ENCODE measurements around the gene ISCU. TPM values are rescaled to one million over a fixed set of nuclear protein-coding genes. Genes with fewer than 3 reads are reported as not detected.

The ISCU gene
- total RNA-seq, 4 donors from 2014 or later = 207 to 257 (median 242) TPM

GRCh38 chr12:108565146-108565545 is 2.8 kb downstream of the ISCU start:
- 72% methylated on average over 3 of the region's 3 CpGs for WGBS

GRCh38 chr12:108565976-108566375 is 3.6 kb downstream of the ISCU start:
- intact Hi-C loops (cut with DNase I) = loop anchor here (2.0 to 5.0 kb wide), 3 partner anchors 237 to 526 kb away; partner anchors contain the start of gene ALKBH2
- Histone ChIP-seq H3K4me3 (no peak overlapping the region), H3K27ac (replicated peaks in 1 of 4) (peak overlapping the region; percentile 25 to 60 (median 46)), H3K4me1 (peaks cover 45 to 56% (median 49%) of the 10 kb centered on the region in 4 donors), H3K27me3 (no peaks in the 10 kb centered on the region), H3K9me3 (no peaks in the 10 kb centered on the region), H3K36me3 (peaks cover 47 to 63% (median 60%) of the 10 kb centered on the region in 4 donors)
- WGBS = 25% methylated on average over 2 of the region's 2 CpGs
- peak; percentile 87 for DNase-seq (ENCODE audit: extremely low spot score)
- TF ChIP-seq EP300 (IDR thresholded peaks at IDR 0.05) (no peak), POLR2AphosphoS5 (IDR thresholded peaks at IDR 0.05) (peak; percentile 38 to 54)

More at GRCh38 chr12:108565146-108565545, 2.8 kb downstream of the ISCU start:
- intact Hi-C loops (cut with DNase I) = loop anchor here (2.0 to 5.0 kb wide), 2 partner anchors 386 to 527 kb away; partner anchors contain the start of gene ALKBH2
- no peak for DNase-seq (ENCODE audit: extremely low spot score)
- Histone ChIP-seq H3K27me3 (no peaks in the 10 kb centered on the region), H3K4me1 (peaks cover 47 to 59% (median 53%) of the 10 kb centered on the region in 4 donors), H3K9me3 (no peaks in the 10 kb centered on the region), H3K27ac (replicated peaks in 1 of 4) (peak overlapping the region in 3 of 4 donors; percentile 5 to 93 (median 53)), H3K4me3 (no peak overlapping the region), H3K36me3 (peaks cover 47 to 62% (median 60%) of the 10 kb centered on the region in 4 donors)
- TF ChIP-seq CTCF (IDR thresholded peaks at IDR 0.05) = no peak
- TF ChIP-seq POLR2A (IDR thresholded peaks at IDR 0.05; ENCODE audit: low read depth) = no peak
- no peak for TF ChIP-seq POLR2AphosphoS5 (IDR thresholded peaks at IDR 0.05)
- TF ChIP-seq EP300 (IDR thresholded peaks at IDR 0.05) = no peak

GRCh38 chr12:108566452-108566851 is 4.1 kb downstream of the ISCU start:
- H3K27me3 ChIP-seq = no peaks in the 10 kb centered on the region
- H3K27ac ChIP-seq (replicated peaks in 1 of 4) = peak overlapping the region; percentile 25 to 60 (median 46)
- no peak for TF ChIP-seq EP300 (IDR thresholded peaks at IDR 0.05)
- TF ChIP-seq POLR2AphosphoS5 (IDR thresholded peaks at IDR 0.05) = no peak
- no peak for TF ChIP-seq POLR2A (IDR thresholded peaks at IDR 0.05; ENCODE audit: low read depth)
- TF ChIP-seq CTCF (IDR thresholded peaks at IDR 0.05) = no peak
- intact Hi-C loops (cut with DNase I) = loop anchor here (2.0 to 5.0 kb wide), 2 partner anchors 236 to 526 kb away; partner anchors contain the start of gene ALKBH2
- peaks cover 45 to 56% (median 49%) of the 10 kb centered on the region in 4 donors for H3K4me1 ChIP-seq
- H3K9me3 ChIP-seq = no peaks in the 10 kb centered on the region
- peaks cover 47 to 63% (median 60%) of the 10 kb centered on the region in 4 donors for H3K36me3 ChIP-seq
- no peak overlapping the region for H3K4me3 ChIP-seq
- 91% methylated on average over 4 of the region's 4 CpGs for WGBS
- peak; percentile 60 for DNase-seq (ENCODE audit: extremely low spot score)

- intact Hi-C loops (cut with DNase I) = loop anchor here (2.0 to 5.0 kb wide), 2 partner anchors 235 to 525 kb away; partner anchors contain the start of gene ALKBH2
- Histone ChIP-seq H3K27ac (replicated peaks in 1 of 4) (peak overlapping the region; percentile 3 to 66 (median 46)), H3K4me3 (no peak overlapping the region), H3K27me3 (no peaks in the 10 kb centered on the region), H3K36me3 (peaks cover 47 to 63% (median 60%) of the 10 kb centered on the region in 4 donors), H3K4me1 (peaks cover 41 to 48% (median 43%) of the 10 kb centered on the region in 4 donors), H3K9me3 (no peaks in the 10 kb centered on the region)
- DNase-seq (ENCODE audit: extremely low spot score) = peak; percentile 92
- TF ChIP-seq POLR2A (IDR thresholded peaks at IDR 0.05; ENCODE audit: low read depth) (no peak), EP300 (IDR thresholded peaks at IDR 0.05) (no peak), CTCF (IDR thresholded peaks at IDR 0.05) (no peak), POLR2AphosphoS5 (IDR thresholded peaks at IDR 0.05) (no peak)
- WGBS = 56% methylated on average over 7 of the region's 7 CpGs
Observed at GRCh38 chr12:108567406-108568337, 5.3 kb downstream of the ISCU start.

All from esophagus muscularis mucosa (tissue), 4 donors.